Measurements from ENCODE around the gene RSRC1. TPM values are rescaled to one million over a fixed set of nuclear protein-coding genes. Genes with fewer than 3 reads are reported as not detected.

The RSRC1 gene
- total and polyA plus RNA-seq, 2 of the 8 experiments (the other 6 are each of a cell fraction or from before 2014, with no cell fraction given) = 2.0 to 27.9 TPM

- H3K4ac ChIP-seq (replicated peaks; ENCODE audit: insufficient read length, low read depth, low read length) = no peak overlapping the region
- no peaks in the 10 kb centered on the region for H3K27me3 ChIP-seq (replicated peaks in 1 of 4; ENCODE audit: control insufficient read depth in 3 of 4, extremely low read depth in 1 of 4, insufficient read depth in 3 of 4, low read length in 3 of 4)
- no peak overlapping the region for H3K4me2 ChIP-seq (ENCODE audit: insufficient read depth in 1 of 2, low read depth in 2 of 2, low read length in 2 of 2)
- H3K79me2 ChIP-seq (ENCODE audit: control insufficient read depth in 1 of 2, insufficient read depth in 2 of 2, low read length in 2 of 2) = no peaks in the 10 kb centered on the region
- H4K5ac ChIP-seq (ENCODE audit: insufficient read length, low read depth, low read length) = no peak overlapping the region
- H2BK20ac ChIP-seq (ENCODE audit: low read length) = no peak overlapping the region
- no peak overlapping the region for H4K91ac ChIP-seq (replicated peaks; ENCODE audit: insufficient read length, low read length)
- H3K18ac ChIP-seq (ENCODE audit: extremely low read depth, low read length) = no peak overlapping the region
- H3K4me1 ChIP-seq (replicated peaks in 1 of 4; ENCODE audit: control insufficient read depth in 3 of 4, insufficient read depth in 4 of 4, low read length in 3 of 4) = no peaks in the 10 kb centered on the region
- FAIRE-seq (no peak), DNase-seq (ENCODE audit: low read depth in 1 of 2, low spot score in 2 of 2) (no peak)
- WGBS, 2 experiments (ENCODE audit: extremely low coverage in 1 of 2, insufficient coverage in 1 of 2, insufficient read length in 1 of 2, insufficient replicate concordance in 2 of 2, low coverage in 1 of 2, low lambda C conversion rate in 2 of 2, missing lambda C conversion rate in 1 of 2) = 82% methylated on average over 3 of the region's 3 CpGs; no CpG with 5 or more reads in 1 of the 2 experiments
- no peak overlapping the region for H3K27ac ChIP-seq (ENCODE audit: low read depth, low read length)
- H4K8ac ChIP-seq (ENCODE audit: extremely low read depth, insufficient read depth, low read length) = no peak overlapping the region
- POLR2A ChIA-PET (ENCODE audit: partially characterized antibody) = no interaction called here
- H3K9ac ChIP-seq (replicated peaks in 1 of 4; ENCODE audit: extremely low read depth in 1 of 4, low read depth in 3 of 4, low read length in 3 of 4) = no peak overlapping the region
- no peaks in the 10 kb centered on the region for H3K23me2 ChIP-seq (ENCODE audit: low read depth, low read length)
- H3K9me3 ChIP-seq (ENCODE audit: insufficient read depth in 2 of 2, low read depth in 1 of 2, low read length in 1 of 2) = no peaks in the 10 kb centered on the region
- no peak overlapping the region for H2BK120ac ChIP-seq (replicated peaks; ENCODE audit: low read depth, low read length)
- H3K36me3 ChIP-seq (ENCODE audit: control insufficient read depth in 2 of 4, insufficient read depth in 4 of 4, low read length in 3 of 4) = no peaks in the 10 kb centered on the region
- no peaks in the 10 kb centered on the region for H3K79me1 ChIP-seq (ENCODE audit: low read depth, low read length)
- H3K23ac ChIP-seq (ENCODE audit: insufficient read length) = no peak overlapping the region
- no peak overlapping the region for H2AFZ ChIP-seq (ENCODE audit: low read length)
- H4K20me1 ChIP-seq (replicated peaks in 1 of 2; ENCODE audit: control insufficient read depth in 1 of 2, insufficient read depth in 2 of 2, low read length in 2 of 2) = no peaks in the 10 kb centered on the region
- CTCF ChIA-PET (ENCODE audit: partially characterized antibody) = interaction anchor here (1.5 to 1.8 kb wide), 2 partner anchors 101 to 129 kb away, joined by 3 to 5 read pairs; no protein-coding TSS in a partner anchor
- H3K4me3 ChIP-seq (ENCODE audit: extremely low read depth in 1 of 4, insufficient read depth in 2 of 4, low read depth in 3 of 4, low read length in 4 of 4) = no peak overlapping the region
- H3K14ac ChIP-seq (ENCODE audit: insufficient read length) = no peak overlapping the region
- no peak overlapping the region for H2AK5ac ChIP-seq (ENCODE audit: low read depth, low read length)
- no peak overlapping the region for H2BK5ac ChIP-seq (ENCODE audit: low read depth, low read length)
- H2BK15ac ChIP-seq (ENCODE audit: low read length) = no peak overlapping the region
- no peak overlapping the region for H3K56ac ChIP-seq (replicated peaks; ENCODE audit: insufficient read length, low read depth, low read length)
- H2BK12ac ChIP-seq (ENCODE audit: low read depth, low read length) = no peak overlapping the region
- TF ChIP-seq BACH1 (IDR thresholded peaks at IDR 0.05; ENCODE audit: low read length) (no peak), SRF (IDR thresholded peaks at IDR 0.05; ENCODE audit: low read depth, low read length) (no peak), FOSL1 (IDR thresholded peaks at IDR 0.05; ENCODE audit: insufficient read depth, low read depth, low read length) (no peak), POLR2A (IDR thresholded peaks at IDR 0.05; ENCODE audit: control extremely low read depth in 1 of 2, low read depth in 2 of 2, low read length in 2 of 2) (no peak), KDM4A (IDR thresholded peaks at IDR 0.05; ENCODE audit: low read depth, low read length, severe bottlenecking) (no peak), CEBPB (IDR thresholded peaks at IDR 0.05; ENCODE audit: low read depth, low read length) (no peak), SAP30 (IDR thresholded peaks at IDR 0.05; ENCODE audit: insufficient read depth, insufficient replicate concordance, low read length) (no peak), MAFK (IDR thresholded peaks at IDR 0.05; ENCODE audit: low read depth, low read length) (no peak), HDAC6 (IDR thresholded peaks at IDR 0.05; ENCODE audit: low read depth, low read length) (no peak), SIX5 (IDR thresholded peaks at IDR 0.05; ENCODE audit: low read depth, low read length) (no peak), JUND (IDR thresholded peaks at IDR 0.05; ENCODE audit: low read length) (no peak), SP1 (IDR thresholded peaks at IDR 0.05; ENCODE audit: low read depth, low read length) (no peak), PHF8 (conservative IDR thresholded peaks at IDR 0.05; ENCODE audit: low read depth, low read length) (no peak)
- TF ChIP-seq, protein P1, sequence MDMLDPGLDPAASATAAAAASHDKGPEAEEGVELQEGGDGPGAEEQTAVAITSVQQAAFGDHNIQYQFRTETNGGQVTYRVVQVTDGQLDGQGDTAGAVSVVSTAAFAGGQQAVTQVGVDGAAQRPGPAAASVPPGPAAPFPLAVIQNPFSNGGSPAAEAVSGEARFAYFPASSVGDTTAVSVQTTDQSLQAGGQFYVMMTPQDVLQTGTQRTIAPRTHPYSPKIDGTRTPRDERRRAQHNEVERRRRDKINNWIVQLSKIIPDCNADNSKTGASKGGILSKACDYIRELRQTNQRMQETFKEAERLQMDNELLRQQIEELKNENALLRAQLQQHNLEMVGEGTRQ (IDR thresholded peaks at IDR 0.05; ENCODE audit: low read length) = no peak
Measured at GRCh38 chr3:158431829-158432228, 321.9 kb downstream of the RSRC1 start.

Data from H1 (cell line).